Kasumi-1 (cell line): ENCODE measurements around the gene ETS2.
A peak's percentile ranks its signal among the peaks of the same experiment; 100 is the strongest.

ENCODE experiments used
- DNase-seq, 2 experiments: peaks; one replicate each; lab custom pipeline; 2025; lab: John Stamatoyannopoulos, UW

Gene ETS2

GRCh38 chr21:38777531-38777930 is 28.2 kb upstream of the ETS2 start:
- DNase-seq, result peak in 1 of 2 experiments; percentile 9

- no peak for DNase-seq
Measured at GRCh38 chr21:38780879-38781278, 24.9 kb upstream of the ETS2 start.

- DNase-seq, result no peak
Measured at GRCh38 chr21:38784458-38785266, 21.1 kb upstream of the ETS2 start.

- no peak for DNase-seq
Measured at GRCh38 chr21:38785483-38785882, 20.2 kb upstream of the ETS2 start.

GRCh38 chr21:38787016-38787415 is 18.7 kb upstream of the ETS2 start:
- DNase-seq, result no peak

- DNase-seq, result no peak
Measured at GRCh38 chr21:38787461-38788274, 18.1 kb upstream of the ETS2 start.

GRCh38 chr21:38788275-38788905 is 17.3 kb upstream of the ETS2 start:
- no peak for DNase-seq

- no peak for DNase-seq
Measured at GRCh38 chr21:38789275-38789674, 16.5 kb upstream of the ETS2 start.

- no peak for DNase-seq
Measured at GRCh38 chr21:38790059-38790458, 15.7 kb upstream of the ETS2 start.

GRCh38 chr21:38790961-38791360 is 14.8 kb upstream of the ETS2 start:
- no peak for DNase-seq

GRCh38 chr21:38792676-38793459 is 12.9 kb upstream of the ETS2 start:
- DNase-seq, result no peak

GRCh38 chr21:38793926-38794713 is 11.6 kb upstream of the ETS2 start:
- no peak for DNase-seq

GRCh38 chr21:38794978-38795377 is 10.8 kb upstream of the ETS2 start:
- DNase-seq, result no peak

- DNase-seq, result no peak
Measured at GRCh38 chr21:38795475-38795874, 10.3 kb upstream of the ETS2 start.

- no peak for DNase-seq
Measured at GRCh38 chr21:38796424-38796823, 9.3 kb upstream of the ETS2 start.

GRCh38 chr21:38797470-38797869 is 8.3 kb upstream of the ETS2 start:
- no peak for DNase-seq

- no peak for DNase-seq
Measured at GRCh38 chr21:38798081-38798480, 7.6 kb upstream of the ETS2 start.

- no peak for DNase-seq
Measured at GRCh38 chr21:38798481-38798882, 7.2 kb upstream of the ETS2 start.

GRCh38 chr21:38800046-38800758 is 5.5 kb upstream of the ETS2 start:
- DNase-seq, result no peak

GRCh38 chr21:38800924-38801744 is 4.6 kb upstream of the ETS2 start:
- DNase-seq, result no peak
